Measurements from ENCODE around the gene SMIM13. TPM values are rescaled to one million over a fixed set of nuclear protein-coding genes. Genes with fewer than 3 reads are reported as not detected.

The SMIM13 gene
- polyA plus RNA-seq, 4 donors, result 2.4 to 11.0 (median 4.1) TPM

- no peaks in the 10 kb centered on the region for H3K27me3 ChIP-seq (ENCODE audit: control insufficient read depth in 3 of 3, insufficient read depth in 3 of 3, low read length in 3 of 3)
- DNase-seq (no peak), FAIRE-seq (no peak)
These were observed 37.0 kb downstream of the SMIM13 start for GRCh38 chr6:11130605-11131004.

GRCh38 chr6:11132194-11132888 is 38.7 kb downstream of the SMIM13 start:
- H3K4me3 ChIP-seq (ENCODE audit: low read depth in 1 of 3, low read length in 3 of 3), result no peak overlapping the region
- H3K27me3 ChIP-seq (ENCODE audit: control insufficient read depth in 3 of 3, insufficient read depth in 3 of 3, low read length in 3 of 3), result no peaks in the 10 kb centered on the region
- peaks cover 0 to 4% of the 10 kb centered on the region in 2 donors for H3K9me3 ChIP-seq (ENCODE audit: control insufficient read depth in 2 of 2, insufficient read depth in 1 of 2, low read depth in 1 of 2, low read length in 1 of 2)
- H3K36me3 ChIP-seq (ENCODE audit: control insufficient read depth in 3 of 3, insufficient read depth in 2 of 3, low read depth in 1 of 3, low read length in 3 of 3), result peaks cover 3 to 10% (median 10%) of the 10 kb centered on the region in 3 donors
- DNase-seq, result no peak
- WGBS, 3 donors, result 94 to 97% (median 96%) methylated on average over 6 of the region's 6 CpGs
- FAIRE-seq, result no peak
- H3K4me1 ChIP-seq (ENCODE audit: control insufficient read depth in 3 of 3, insufficient read depth in 2 of 3, low read depth in 1 of 3, low read length in 2 of 3), result no peaks in the 10 kb centered on the region
- no peak overlapping the region for H3K27ac ChIP-seq (ENCODE audit: low read depth in 1 of 3, low read length in 2 of 3)

More at GRCh38 chr6:11130605-11131004, 37.0 kb downstream of the SMIM13 start:
- Histone ChIP-seq H3K4me3 (ENCODE audit: low read depth in 1 of 3, low read length in 3 of 3) (no peak overlapping the region), H3K4me1 (ENCODE audit: control insufficient read depth in 3 of 3, insufficient read depth in 2 of 3, low read depth in 1 of 3, low read length in 2 of 3) (no peaks in the 10 kb centered on the region), H3K36me3 (ENCODE audit: control insufficient read depth in 3 of 3, insufficient read depth in 2 of 3, low read depth in 1 of 3, low read length in 3 of 3) (peaks cover 3 to 14% (median 10%) of the 10 kb centered on the region in 3 donors), H3K27ac (ENCODE audit: low read depth in 1 of 3, low read length in 2 of 3) (no peak overlapping the region), H3K9me3 (ENCODE audit: control insufficient read depth in 2 of 2, insufficient read depth in 1 of 2, low read depth in 1 of 2, low read length in 1 of 2) (peaks cover 0 to 4% of the 10 kb centered on the region in 2 donors)

GRCh38 chr6:11133281-11133680 is 39.6 kb downstream of the SMIM13 start:
- no peaks in the 10 kb centered on the region for H3K27me3 ChIP-seq (ENCODE audit: control insufficient read depth in 3 of 3, insufficient read depth in 3 of 3, low read length in 3 of 3)
- H3K36me3 ChIP-seq (ENCODE audit: control insufficient read depth in 3 of 3, insufficient read depth in 2 of 3, low read depth in 1 of 3, low read length in 3 of 3), result peaks cover 3 to 10% (median 7%) of the 10 kb centered on the region in 3 donors
- no peaks in the 10 kb centered on the region for H3K4me1 ChIP-seq (ENCODE audit: control insufficient read depth in 3 of 3, insufficient read depth in 2 of 3, low read depth in 1 of 3, low read length in 2 of 3)
- WGBS, 3 donors, result 81 to 94% (median 90%) methylated on average over 5 of the region's 5 CpGs
- FAIRE-seq (no peak), DNase-seq (no peak)
- H3K27ac ChIP-seq (ENCODE audit: low read depth in 1 of 3, low read length in 2 of 3), result no peak overlapping the region
- no peaks in the 10 kb centered on the region for H3K9me3 ChIP-seq (ENCODE audit: control insufficient read depth in 2 of 2, insufficient read depth in 1 of 2, low read depth in 1 of 2, low read length in 1 of 2)
- no peak overlapping the region for H3K4me3 ChIP-seq (ENCODE audit: low read depth in 1 of 3, low read length in 3 of 3)

- H3K27me3 ChIP-seq (ENCODE audit: control insufficient read depth in 3 of 3, insufficient read depth in 3 of 3, low read length in 3 of 3), result no peaks in the 10 kb centered on the region
- H3K9me3 ChIP-seq (ENCODE audit: control insufficient read depth in 2 of 2, insufficient read depth in 1 of 2, low read depth in 1 of 2, low read length in 1 of 2), result no peaks in the 10 kb centered on the region
- no peak for DNase-seq
- no peak overlapping the region for H3K4me3 ChIP-seq (ENCODE audit: low read depth in 1 of 3, low read length in 3 of 3)
- H3K36me3 ChIP-seq (ENCODE audit: control insufficient read depth in 3 of 3, insufficient read depth in 2 of 3, low read depth in 1 of 3, low read length in 3 of 3), result peaks cover 3 to 10% (median 6%) of the 10 kb centered on the region in 3 donors
- H3K4me1 ChIP-seq (ENCODE audit: control insufficient read depth in 3 of 3, insufficient read depth in 2 of 3, low read depth in 1 of 3, low read length in 2 of 3), result no peaks in the 10 kb centered on the region
- no peak for FAIRE-seq
- H3K27ac ChIP-seq (ENCODE audit: low read depth in 1 of 3, low read length in 2 of 3), result no peak overlapping the region
These were observed 43.2 kb downstream of the SMIM13 start for GRCh38 chr6:11136809-11137208.

- H3K4me3 ChIP-seq (ENCODE audit: low read depth in 1 of 3, low read length in 3 of 3), result no peak overlapping the region
- peaks cover 3 to 9% (median 5%) of the 10 kb centered on the region in 3 donors for H3K36me3 ChIP-seq (ENCODE audit: control insufficient read depth in 3 of 3, insufficient read depth in 2 of 3, low read depth in 1 of 3, low read length in 3 of 3)
- WGBS, 3 donors, result 82 to 93% (median 91%) methylated on average over 3 of the region's 3 CpGs
- FAIRE-seq (no peak), DNase-seq (no peak)
- H3K27ac ChIP-seq (ENCODE audit: low read depth in 1 of 3, low read length in 2 of 3), result no peak overlapping the region
- no peaks in the 10 kb centered on the region for H3K9me3 ChIP-seq (ENCODE audit: control insufficient read depth in 2 of 2, insufficient read depth in 1 of 2, low read depth in 1 of 2, low read length in 1 of 2)
- no peaks in the 10 kb centered on the region for H3K27me3 ChIP-seq (ENCODE audit: control insufficient read depth in 3 of 3, insufficient read depth in 3 of 3, low read length in 3 of 3)
- H3K4me1 ChIP-seq (ENCODE audit: control insufficient read depth in 3 of 3, insufficient read depth in 2 of 3, low read depth in 1 of 3, low read length in 2 of 3), result no peaks in the 10 kb centered on the region
These were observed 45.7 kb downstream of the SMIM13 start for GRCh38 chr6:11139051-11139960.

GRCh38 chr6:11140056-11140455 is 46.4 kb downstream of the SMIM13 start:
- Histone ChIP-seq H3K4me3 (ENCODE audit: low read depth in 1 of 3, low read length in 3 of 3) (no peak overlapping the region), H3K4me1 (ENCODE audit: control insufficient read depth in 3 of 3, insufficient read depth in 2 of 3, low read depth in 1 of 3, low read length in 2 of 3) (no peaks in the 10 kb centered on the region), H3K36me3 (ENCODE audit: control insufficient read depth in 3 of 3, insufficient read depth in 2 of 3, low read depth in 1 of 3, low read length in 3 of 3) (peaks cover 3% of the 10 kb centered on the region in 3 donors), H3K27ac (ENCODE audit: low read depth in 1 of 3, low read length in 2 of 3) (no peak overlapping the region), H3K9me3 (ENCODE audit: control insufficient read depth in 2 of 2, insufficient read depth in 1 of 2, low read depth in 1 of 2, low read length in 1 of 2) (no peaks in the 10 kb centered on the region), H3K27me3 (ENCODE audit: control insufficient read depth in 3 of 3, insufficient read depth in 3 of 3, low read length in 3 of 3) (no peaks in the 10 kb centered on the region)
- WGBS, 3 donors, result 66 to 84% (median 71%) methylated on average over 3 of the region's 3 CpGs
- DNase-seq (no peak), FAIRE-seq (no peak)

- H3K9me3 ChIP-seq (ENCODE audit: control insufficient read depth in 2 of 2, insufficient read depth in 1 of 2, low read depth in 1 of 2, low read length in 1 of 2), result no peaks in the 10 kb centered on the region
- WGBS, 3 donors, result 89 to 95% (median 93%) methylated on average over 3 of the region's 3 CpGs
- H3K27me3 ChIP-seq (ENCODE audit: control insufficient read depth in 3 of 3, insufficient read depth in 3 of 3, low read length in 3 of 3), result no peaks in the 10 kb centered on the region
- FAIRE-seq, result no peak
- no peak for DNase-seq
- H3K27ac ChIP-seq (ENCODE audit: low read depth in 1 of 3, low read length in 2 of 3), result no peak overlapping the region
- H3K4me3 ChIP-seq (ENCODE audit: low read depth in 1 of 3, low read length in 3 of 3), result no peak overlapping the region
- no peaks in the 10 kb centered on the region for H3K36me3 ChIP-seq (ENCODE audit: control insufficient read depth in 3 of 3, insufficient read depth in 2 of 3, low read depth in 1 of 3, low read length in 3 of 3)
- no peaks in the 10 kb centered on the region for H3K4me1 ChIP-seq (ENCODE audit: control insufficient read depth in 3 of 3, insufficient read depth in 2 of 3, low read depth in 1 of 3, low read length in 2 of 3)
These were observed 47.7 kb downstream of the SMIM13 start for GRCh38 chr6:11141295-11141694.

- Histone ChIP-seq H3K36me3 (ENCODE audit: control insufficient read depth in 3 of 3, insufficient read depth in 2 of 3, low read depth in 1 of 3, low read length in 3 of 3) (no peaks in the 10 kb centered on the region), H3K4me3 (ENCODE audit: low read depth in 1 of 3, low read length in 3 of 3) (no peak overlapping the region), H3K9me3 (ENCODE audit: control insufficient read depth in 2 of 2, insufficient read depth in 1 of 2, low read depth in 1 of 2, low read length in 1 of 2) (no peaks in the 10 kb centered on the region), H3K27me3 (ENCODE audit: control insufficient read depth in 3 of 3, insufficient read depth in 3 of 3, low read length in 3 of 3) (no peaks in the 10 kb centered on the region), H3K4me1 (ENCODE audit: control insufficient read depth in 3 of 3, insufficient read depth in 2 of 3, low read depth in 1 of 3, low read length in 2 of 3) (no peaks in the 10 kb centered on the region), H3K27ac (ENCODE audit: low read depth in 1 of 3, low read length in 2 of 3) (no peak overlapping the region)
- no peak for FAIRE-seq
- 94 to 100% (median 95%) methylated on average over 8 of the region's 8 CpGs for WGBS, 3 donors
- DNase-seq, result no peak
These were observed 48.8 kb downstream of the SMIM13 start for GRCh38 chr6:11142296-11143027.
